GM12892 (cell line): Measurements from ENCODE around the gene PPDPF.

Experiments used
- POLR2A ChIP-seq: IDR thresholded peaks from 2 replicates; pipeline ENCODE4 v1.6.1; 2011; ENCODE audit warnings: low read depth, low read length, control low read depth
- TAF1 ChIP-seq: IDR thresholded peaks from 2 replicates; pipeline ENCODE4 v1.6.1; 2011; ENCODE audit warnings: low read depth, mild to moderate bottlenecking, control low read depth, low read length, borderline replicate concordance

GRCh38 chr20:63564036-63564810 is 43.7 kb downstream of the PPDPF start:
- TF ChIP-seq POLR2A (no peak), TAF1 (no peak)
